Lower lobe of right lung (tissue), 2 donors: ENCODE measurements around the gene SLC35F5. TPM values are rescaled to one million over a fixed set of nuclear protein-coding genes. Genes with fewer than 3 reads are reported as not detected.
A peak's percentile ranks its signal among the peaks of the same experiment; 100 is the strongest.
"Not testable (repeated sequence)": the region's sequence is repeated elsewhere in the genome, so short reads cannot be mapped to it uniquely, and the experiment has no call there.

ENCODE experiments used
- ATAC-seq, 2 donors: fragments of 200-7000 bp; cut with Tn5 transposase; one replicate each; pipeline ENCODE4 v1.9.1; 2020 to 2022; ENCODE audit warnings: mild to moderate bottlenecking in 2 of 2, moderate library complexity in 2 of 2
- DNase-seq: peaks from one replicate; pipeline ENCODE4 v3.0.0-alpha.2; 2020
- H3K27ac ChIP-seq: fragments of 200-600 bp; one replicate; pipeline ENCODE4 v1.8.0; 2022
- H3K27me3 ChIP-seq: fragments of 200-600 bp; one replicate; pipeline ENCODE4 v1.8.0; 2022; ENCODE audit warnings: low read depth
- H3K36me3 ChIP-seq: fragments of 200-600 bp; one replicate; pipeline ENCODE4 v1.8.0; 2022; ENCODE audit warnings: mild to moderate bottlenecking
- H3K4me1 ChIP-seq: fragments of 200-600 bp; one replicate; pipeline ENCODE4 v1.8.0; 2022
- H3K4me3 ChIP-seq: fragments of 200-600 bp; one replicate; pipeline ENCODE4 v1.8.0; 2022; ENCODE audit warnings: mild to moderate bottlenecking
- H3K9me3 ChIP-seq: fragments of 200-600 bp; one replicate; pipeline ENCODE4 v1.8.0; 2022
- intact Hi-C: fragments of 100-400 bp; cut with DNase I; formaldehyde crosslinking; loops from one replicate; pipeline ENCODE4 v1.11.0; 2022
- total RNA-seq: library from RNA; stranded (reverse); fragmentation: NEBNext Ultra II Directional; extraction: Animal tissue kit (Norgen Biotek cat#: 25700); gene quantifications from one replicate; pipeline ENCODE4 v1.2.1, GENCODE V29; 2021
- TF ChIP-seq, protein P1 (sequence below): fragments of 200-600 bp; IDR thresholded peaks from one replicate; pipeline ENCODE4 v1.8.0; 2022; ENCODE audit warnings: antibody characterized with exemption, mild to moderate bottlenecking
- donor health status: DM: no; HTN: yes; CAD: no; lungs with severe emphysema.

SLC35F5 gene
- total RNA-seq, 1 donor from 2014 or later, result 70.4 TPM

DNA sequence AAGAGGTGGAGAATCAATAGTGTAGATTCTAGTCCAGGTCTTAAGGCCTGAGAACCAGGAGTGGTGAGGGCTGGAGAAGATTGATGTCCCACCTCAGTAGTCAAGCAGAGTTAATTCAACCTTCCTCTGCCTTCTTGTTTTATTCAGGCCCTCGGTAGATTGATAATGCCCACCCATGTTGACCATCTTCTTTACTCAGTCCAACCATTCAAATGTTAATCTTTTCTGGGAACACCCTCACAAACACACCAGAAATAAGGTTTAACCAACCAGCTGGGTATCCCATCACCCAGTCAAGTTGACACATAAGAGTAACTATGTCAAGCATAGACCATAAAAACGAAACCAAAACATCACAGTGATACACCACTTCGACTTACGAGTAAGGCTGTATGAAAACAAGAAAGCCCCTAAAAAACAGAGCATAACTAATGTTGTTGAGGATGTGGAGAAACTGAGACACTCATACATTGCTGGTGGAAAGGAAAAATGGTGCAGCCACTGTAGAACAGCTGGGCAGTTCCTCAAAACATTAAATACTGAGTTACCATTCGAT, 57.5 kb downstream of the SLC35F5 start:
- intact Hi-C loops, result no loop called here
- no peaks in the 10 kb centered on the region for H3K27me3 ChIP-seq
- no peak for ATAC-seq
- TF ChIP-seq, protein P1, sequence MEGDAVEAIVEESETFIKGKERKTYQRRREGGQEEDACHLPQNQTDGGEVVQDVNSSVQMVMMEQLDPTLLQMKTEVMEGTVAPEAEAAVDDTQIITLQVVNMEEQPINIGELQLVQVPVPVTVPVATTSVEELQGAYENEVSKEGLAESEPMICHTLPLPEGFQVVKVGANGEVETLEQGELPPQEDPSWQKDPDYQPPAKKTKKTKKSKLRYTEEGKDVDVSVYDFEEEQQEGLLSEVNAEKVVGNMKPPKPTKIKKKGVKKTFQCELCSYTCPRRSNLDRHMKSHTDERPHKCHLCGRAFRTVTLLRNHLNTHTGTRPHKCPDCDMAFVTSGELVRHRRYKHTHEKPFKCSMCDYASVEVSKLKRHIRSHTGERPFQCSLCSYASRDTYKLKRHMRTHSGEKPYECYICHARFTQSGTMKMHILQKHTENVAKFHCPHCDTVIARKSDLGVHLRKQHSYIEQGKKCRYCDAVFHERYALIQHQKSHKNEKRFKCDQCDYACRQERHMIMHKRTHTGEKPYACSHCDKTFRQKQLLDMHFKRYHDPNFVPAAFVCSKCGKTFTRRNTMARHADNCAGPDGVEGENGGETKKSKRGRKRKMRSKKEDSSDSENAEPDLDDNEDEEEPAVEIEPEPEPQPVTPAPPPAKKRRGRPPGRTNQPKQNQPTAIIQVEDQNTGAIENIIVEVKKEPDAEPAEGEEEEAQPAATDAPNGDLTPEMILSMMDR, result no peak
- H3K36me3 ChIP-seq, result no peaks in the 10 kb centered on the region
- H3K4me3 ChIP-seq, result no peak overlapping the region
- no peaks in the 10 kb centered on the region for H3K9me3 ChIP-seq
- H3K4me1 ChIP-seq, result no peaks in the 10 kb centered on the region
- H3K27ac ChIP-seq, result no peak overlapping the region
- no peak for DNase-seq

DNA sequence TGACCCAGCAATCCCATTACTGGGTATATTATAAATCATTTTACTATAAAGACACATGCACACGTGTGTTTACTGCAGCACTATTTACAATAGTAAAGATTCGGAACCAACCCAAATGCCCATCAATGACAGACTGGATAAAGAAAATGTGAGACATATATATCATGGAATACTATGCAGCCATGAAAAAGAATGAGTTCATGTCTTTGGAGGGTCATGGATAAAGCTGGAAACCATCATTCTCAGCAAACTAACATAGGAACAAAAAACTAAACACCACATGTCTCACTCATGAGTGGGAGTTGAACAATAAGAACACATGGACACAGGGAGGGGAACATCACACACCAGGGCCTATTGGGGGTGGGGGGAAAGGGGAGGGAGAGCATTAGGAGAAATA, 58.2 kb downstream of the SLC35F5 start:
- ATAC-seq, DNase-seq, intact Hi-C loops, H3K4me3 ChIP-seq, H3K36me3 ChIP-seq, H3K4me1 ChIP-seq, H3K27ac ChIP-seq, H3K9me3 ChIP-seq, H3K27me3 ChIP-seq: not testable (repeated sequence)

DNA sequence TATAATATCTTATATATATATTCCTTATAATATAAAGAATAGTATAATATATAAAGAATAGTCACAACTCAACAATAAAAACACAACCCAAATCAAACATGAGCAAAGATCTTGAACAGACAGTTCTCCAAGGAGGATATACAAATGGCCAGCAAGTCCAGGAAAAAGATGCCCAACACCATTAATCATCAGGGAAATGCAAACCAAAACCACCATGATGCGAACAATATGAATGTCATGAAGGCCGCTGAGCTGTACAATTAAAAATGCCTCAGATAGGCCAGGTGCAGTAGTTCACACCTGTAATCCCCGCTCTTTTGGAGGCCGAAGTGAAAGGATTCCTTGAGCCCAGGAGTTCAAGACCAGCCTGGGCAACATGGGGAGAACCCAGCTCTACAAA, 58.9 kb downstream of the SLC35F5 start:
- ATAC-seq (no peak), DNase-seq (no peak)
- no peak overlapping the region for H3K27ac ChIP-seq
- H3K36me3 ChIP-seq, result no peaks in the 10 kb centered on the region
- H3K9me3 ChIP-seq, result no peaks in the 10 kb centered on the region
- H3K4me1 ChIP-seq, result peaks cover 4% of the 10 kb centered on the region
- TF ChIP-seq, protein P1, result no peak
- intact Hi-C loops, result no loop called here
- no peaks in the 10 kb centered on the region for H3K27me3 ChIP-seq
- no peak overlapping the region for H3K4me3 ChIP-seq

DNA sequence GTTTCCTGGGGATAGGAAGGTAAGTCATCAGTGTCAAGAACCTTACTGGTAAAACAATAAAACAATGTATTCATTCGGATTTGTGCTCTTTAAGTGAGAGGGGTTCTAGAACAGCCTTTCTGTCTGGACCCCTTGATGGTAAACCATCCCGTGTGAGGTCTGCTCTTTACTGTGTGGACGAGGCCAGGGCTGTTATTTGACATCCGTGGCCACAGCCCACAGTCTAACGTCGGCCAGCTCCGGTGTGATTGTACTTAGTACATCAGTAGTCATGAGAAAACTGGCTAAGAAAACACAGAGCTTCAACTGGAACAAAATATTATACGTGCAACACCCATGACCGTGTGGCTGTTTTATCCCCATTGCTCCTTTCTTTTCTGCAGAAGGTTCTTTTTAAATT, 62.0 kb downstream of the SLC35F5 start:
- DNase-seq (no peak), ATAC-seq (peak in 1 of 2 donors; percentile 35)
- Histone ChIP-seq H3K36me3 (no peaks in the 10 kb centered on the region), H3K4me1 (peaks cover 5% of the 10 kb centered on the region), H3K9me3 (no peaks in the 10 kb centered on the region), H3K27me3 (no peaks in the 10 kb centered on the region), H3K27ac (no peak overlapping the region), H3K4me3 (no peak overlapping the region)
- TF ChIP-seq, protein P1, result no peak
- intact Hi-C loops, result no loop called here

DNA sequence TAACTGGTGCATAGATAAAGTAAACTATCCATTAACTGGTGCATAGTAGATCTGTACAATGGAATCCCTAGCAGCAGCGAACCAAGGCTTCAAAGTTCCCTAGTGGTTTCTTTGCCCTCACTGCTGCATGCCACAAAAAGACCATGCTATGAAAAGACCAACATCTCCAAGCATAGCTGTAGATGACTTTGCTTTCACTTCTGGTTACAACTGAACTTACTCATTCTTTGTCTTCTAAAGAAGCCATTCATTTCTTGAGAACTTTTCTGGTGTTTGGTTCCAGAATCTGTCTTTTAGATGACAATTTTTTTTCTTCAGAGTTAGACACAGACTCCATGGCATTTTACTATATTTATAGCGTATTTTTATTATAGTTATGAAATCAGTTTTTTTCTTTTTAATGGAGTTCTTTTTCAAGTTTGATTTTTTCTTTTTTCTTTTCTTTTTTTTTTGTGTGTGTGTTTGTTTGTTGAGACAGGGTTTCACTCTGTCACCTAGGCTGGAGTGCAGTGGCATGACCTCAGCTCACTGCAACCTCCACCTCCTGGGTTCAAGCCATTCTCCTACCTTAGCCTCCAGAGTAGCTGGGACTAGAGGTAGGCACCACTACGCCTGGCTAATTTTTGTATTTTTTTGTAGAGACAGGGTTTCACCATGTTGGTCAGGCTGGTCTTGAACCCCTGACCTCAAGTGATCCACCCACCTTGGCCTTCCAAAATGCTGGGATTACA, 63.6 kb downstream of the SLC35F5 start:
- H3K27me3 ChIP-seq, result no peaks in the 10 kb centered on the region
- DNase-seq (no peak), ATAC-seq (no peak)
- no peaks in the 10 kb centered on the region for H3K36me3 ChIP-seq
- TF ChIP-seq, protein P1, result no peak
- no peak overlapping the region for H3K4me3 ChIP-seq
- intact Hi-C loops, result no loop called here
- no peak overlapping the region for H3K27ac ChIP-seq
- H3K4me1 ChIP-seq, result peaks cover 5% of the 10 kb centered on the region
- no peaks in the 10 kb centered on the region for H3K9me3 ChIP-seq

DNA sequence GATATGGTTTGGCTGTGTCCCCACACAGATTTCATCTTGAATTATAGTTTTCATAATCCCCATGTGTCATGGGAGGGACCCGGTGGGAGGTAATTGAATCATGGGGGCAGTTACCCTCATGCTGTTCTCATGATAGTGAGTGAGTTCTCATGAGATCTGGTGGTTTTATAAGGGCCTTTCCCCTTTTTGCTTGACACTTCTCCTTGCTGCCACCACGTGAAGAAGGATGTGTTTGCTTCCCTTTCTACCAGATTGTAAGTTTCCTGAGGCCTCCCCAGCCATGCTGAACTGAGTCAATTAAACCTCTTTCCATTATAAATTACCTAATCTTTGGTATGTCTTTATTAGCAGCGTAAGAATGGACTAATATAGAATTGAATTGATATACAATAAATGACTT, 65.6 kb downstream of the SLC35F5 start:
- DNase-seq, H3K4me1 ChIP-seq, H3K4me3 ChIP-seq, H3K36me3 ChIP-seq, H3K27ac ChIP-seq, intact Hi-C loops, H3K9me3 ChIP-seq, H3K27me3 ChIP-seq, ATAC-seq: not testable (repeated sequence)
